SU-DHL-6 (cell line): ENCODE data around the gene CA5A.
"Not testable (repeated sequence)": the region's sequence is repeated elsewhere in the genome, so short reads cannot be mapped to it uniquely, and the experiment has no call there.

ENCODE experiments used
- H2AFZ ChIP-seq: fragments of 200-600 bp; sonication (generic); 2 replicates; pipeline ENCODE4 v1.6.1; 2014; ENCODE audit warnings: low read depth, mild to moderate bottlenecking, moderate library complexity, mixed read lengths, antibody characterized with exemption, low read length; ENCODE audit not compliant: severe bottlenecking
- H3F3A ChIP-seq: fragments of 200-600 bp; shearing (Covaris generic); 2 replicates; pipeline ENCODE4 v1.6.0; 2016; ENCODE audit warnings: antibody characterized with exemption, mild to moderate bottlenecking; ENCODE audit not compliant: insufficient read depth
- H3K27ac ChIP-seq: fragments of 200-600 bp; sonication (generic); 2 replicates; pipeline ENCODE4 v1.5.1; 2016; ENCODE audit warnings: low read depth, mild to moderate bottlenecking, low read length, moderate library complexity, mixed read lengths
- H3K27me3 ChIP-seq: fragments of 200-600 bp; sonication (generic), shearing (Covaris generic); 2 replicates; pipeline ENCODE4 v1.6.0; 2014; ENCODE audit warnings: mild to moderate bottlenecking, low read length
- H3K36me3 ChIP-seq: fragments of 200-600 bp; sonication (generic); 2 replicates; pipeline ENCODE4 v1.6.1; 2014; ENCODE audit warnings: mild to moderate bottlenecking, low read length, mixed read lengths
- H3K4me2 ChIP-seq: fragments of 300-600, 200-600 bp; shearing (Covaris generic), sonication (generic); 2 replicates; pipeline ENCODE4 v1.6.0; 2014; ENCODE audit warnings: low read length, low read depth, mild to moderate bottlenecking; ENCODE audit not compliant: poor library complexity, severe bottlenecking
- H3K4me3 ChIP-seq: fragments of 200-600 bp; sonication (generic); 2 replicates; pipeline ENCODE4 v1.5.1; 2014; ENCODE audit warnings: antibody characterized with exemption, low read length, mild to moderate bottlenecking, mixed read lengths; ENCODE audit not compliant: insufficient read depth, poor library complexity, severe bottlenecking
- H3K79me2 ChIP-seq: fragments of 200-600 bp; sonication (generic); 2 replicates; pipeline ENCODE4 v1.6.1; 2014; ENCODE audit warnings: mild to moderate bottlenecking, low read length, moderate library complexity; ENCODE audit not compliant: insufficient read depth
- H3K9ac ChIP-seq: fragments of 200-600 bp; sonication (generic); 2 replicates; pipeline ENCODE4 v1.7.0; 2014; ENCODE audit warnings: mild to moderate bottlenecking, low read length
- H3K9me2 ChIP-seq: fragments of 200-600 bp; sonication (generic); replicated peaks from 2 replicates; pipeline ENCODE4 v1.6.1; 2014; ENCODE audit warnings: low read length; ENCODE audit not compliant: insufficient read depth
- H3K9me3 ChIP-seq: fragments of 200-600 bp; sonication (generic); 2 replicates; pipeline ENCODE4 v1.6.1; 2014; ENCODE audit warnings: low read length, mixed read lengths; ENCODE audit not compliant: insufficient read depth
- H4K20me1 ChIP-seq: fragments of 200-600 bp; sonication (generic); 2 replicates; pipeline ENCODE4 v1.6.1; 2014; ENCODE audit warnings: low read depth, mild to moderate bottlenecking, antibody characterized with exemption, low read length, moderate library complexity, mixed read lengths
- CTCF ChIP-seq: fragments of 200-600 bp; sonication (generic); IDR thresholded peaks from one replicate; pipeline ENCODE4 v1.5.1; 2017; ENCODE audit warnings: antibody characterized with exemption, mild to moderate bottlenecking, low read length, moderate library complexity; ENCODE audit not compliant: insufficient read depth, poor library complexity, severe bottlenecking
- EZH2phosphoT487 ChIP-seq: fragments of 200-600 bp; sonication (generic), shearing (Covaris generic); conservative IDR thresholded peaks from 2 replicates; pipeline ENCODE4 v1.6.1; 2018; ENCODE audit warnings: mild to moderate bottlenecking, antibody characterized with exemption, low read length, moderate library complexity, mixed read lengths

CA5A gene

GRCh38 chr16:87891764-87892163 is 44.6 kb downstream of the CA5A start:
- H3K9me2 ChIP-seq: no peaks in the 10 kb centered on the region
- H3K36me3 ChIP-seq: no peaks in the 10 kb centered on the region
- TF ChIP-seq CTCF (no peak), EZH2phosphoT487 (no peak)
- H3K4me3 ChIP-seq: no peak overlapping the region
- H3K27me3 ChIP-seq: no peaks in the 10 kb centered on the region
- H3K9me3 ChIP-seq: no peaks in the 10 kb centered on the region
- no peaks in the 10 kb centered on the region for H3F3A ChIP-seq
- H3K9ac ChIP-seq: no peak overlapping the region
- no peaks in the 10 kb centered on the region for H3K79me2 ChIP-seq
- no peak overlapping the region for H2AFZ ChIP-seq
- no peaks in the 10 kb centered on the region for H4K20me1 ChIP-seq
- H3K4me2 ChIP-seq: no peak overlapping the region
- H3K27ac ChIP-seq: no peak overlapping the region

DNA sequence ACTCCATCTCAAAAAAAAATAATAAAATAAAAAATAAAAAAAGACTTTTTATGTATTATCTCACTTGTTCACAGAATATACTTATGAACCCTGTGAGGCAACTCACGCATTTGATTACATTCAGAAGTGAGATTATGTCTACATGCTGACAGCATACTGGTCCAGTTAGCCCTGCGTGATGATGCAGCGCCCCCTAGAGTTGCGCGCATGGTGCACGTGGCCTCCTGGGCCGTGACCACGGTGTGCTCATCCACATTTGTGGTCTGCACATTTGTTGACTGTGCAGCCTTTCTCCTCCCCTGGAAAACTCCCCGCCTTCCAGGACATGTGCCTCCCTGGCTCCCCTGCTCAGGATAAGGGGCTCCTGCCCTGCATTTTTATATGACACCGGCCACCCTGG is 46.6 kb downstream of the CA5A start:
- H3K9me3 ChIP-seq, H3K4me2 ChIP-seq, H4K20me1 ChIP-seq, H3K4me3 ChIP-seq, H3K27ac ChIP-seq, H3K9ac ChIP-seq, H3K9me2 ChIP-seq, H3F3A ChIP-seq, H2AFZ ChIP-seq, H3K27me3 ChIP-seq, H3K79me2 ChIP-seq, H3K36me3 ChIP-seq: not testable (repeated sequence)

- H3K9me2 ChIP-seq, H3K79me2 ChIP-seq, H3K9me3 ChIP-seq, H3K4me2 ChIP-seq, H3F3A ChIP-seq, H3K36me3 ChIP-seq, H2AFZ ChIP-seq, H3K27me3 ChIP-seq, H3K27ac ChIP-seq, H4K20me1 ChIP-seq, H3K4me3 ChIP-seq, H3K9ac ChIP-seq: not testable (repeated sequence)
Measured at GRCh38 chr16:87888346-87888745, 48.0 kb downstream of the CA5A start.

DNA sequence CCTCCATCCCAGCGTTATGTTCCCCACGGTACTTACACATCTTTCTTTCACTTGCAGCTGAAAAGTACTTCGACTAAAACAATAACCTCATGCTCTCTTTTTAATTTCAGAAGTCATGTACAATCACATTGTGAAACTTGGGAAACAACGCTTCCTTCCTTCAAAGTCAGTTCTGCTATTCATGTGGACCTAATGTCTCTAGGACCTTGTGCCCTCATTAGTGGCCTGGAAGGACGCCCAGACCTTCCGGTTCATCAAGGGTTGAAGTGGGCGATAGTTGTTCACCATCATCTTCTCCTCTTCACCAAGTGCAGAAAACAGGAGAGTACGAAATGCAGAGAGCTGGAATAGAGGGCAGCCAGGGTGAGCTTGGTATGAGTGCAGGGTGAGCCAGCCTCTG is 48.4 kb downstream of the CA5A start:
- not testable (repeated sequence) for H3K9ac ChIP-seq, H3K27me3 ChIP-seq, H3K27ac ChIP-seq, H3K9me2 ChIP-seq, H4K20me1 ChIP-seq, H3K79me2 ChIP-seq, H3K36me3 ChIP-seq, H3K4me3 ChIP-seq, H2AFZ ChIP-seq, H3F3A ChIP-seq, H3K9me3 ChIP-seq, H3K4me2 ChIP-seq

DNA sequence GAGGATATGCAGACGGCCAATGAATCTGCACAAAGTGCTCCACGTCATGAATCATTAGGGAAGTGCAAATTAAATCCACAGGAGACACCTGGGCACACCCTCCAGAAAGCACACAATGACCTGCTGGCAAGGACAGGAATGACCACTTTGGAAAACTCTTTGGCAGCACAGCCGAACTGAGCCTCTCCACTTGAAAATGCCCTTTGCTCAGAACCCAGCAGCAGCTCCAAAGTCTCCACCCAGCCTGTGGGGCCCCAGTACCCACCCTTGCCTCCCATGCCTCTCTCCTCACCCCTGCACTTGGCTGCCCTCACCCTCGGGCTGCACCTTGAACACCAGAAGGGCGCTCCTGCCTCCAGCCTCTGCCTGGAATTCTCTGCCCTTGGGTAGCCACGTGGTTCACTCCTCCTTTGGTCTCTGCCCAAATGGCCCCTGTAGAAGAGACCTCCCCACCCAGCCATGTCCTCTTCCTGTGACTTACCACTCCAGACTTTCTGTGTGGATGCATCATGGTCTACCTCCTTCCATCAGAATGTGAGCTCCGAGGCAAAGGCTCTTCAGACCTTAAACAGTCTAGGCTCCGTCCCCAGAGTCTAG is 50.9 kb downstream of the CA5A start:
- H3K9me2 ChIP-seq, H3K9ac ChIP-seq: not testable (repeated sequence)

More for the DNA sequence above, 50.9 kb downstream of the CA5A start:
- not testable (repeated sequence) for H3K4me2 ChIP-seq, H3K9me3 ChIP-seq, H3K27ac ChIP-seq, H3K36me3 ChIP-seq, H3K79me2 ChIP-seq, H3K4me3 ChIP-seq, H3F3A ChIP-seq, H4K20me1 ChIP-seq, H2AFZ ChIP-seq, H3K27me3 ChIP-seq
